Endothelial cell of umbilical vein (primary cell): ENCODE measurements around the gene SLC16A2.

Source experiments
- EZH2 ChIP-seq: IDR thresholded peaks from 2 replicates; pipeline ENCODE4 v1.6.1; 2012; ENCODE audit warnings: borderline replicate concordance, low read depth, mild to moderate bottlenecking, moderate library complexity, low read length, inconsistent platforms; ENCODE audit not compliant: severe bottlenecking
- MYC ChIP-seq: IDR thresholded peaks from one replicate; pipeline ENCODE4 v1.6.1; 2011; ENCODE audit warnings: mild to moderate bottlenecking, low read depth, low read length
- POLR2A ChIP-seq: IDR thresholded peaks from 2 replicates; pipeline ENCODE4 v1.6.1; 2012; ENCODE audit warnings: low read depth, mild to moderate bottlenecking, control low read depth, low read length
- TF ChIP-seq, protein P1 (sequence below), 2 donors: IDR thresholded peaks; 1 replicate in 1 of 2; 2 replicates in 1 of 2; pipeline ENCODE4 v1.5.1; 2011; ENCODE audit warnings: low read length in 2 of 2, mild to moderate bottlenecking in 2 of 2, moderate library complexity in 2 of 2, control low read depth in 1 of 2, inconsistent platforms in 1 of 2, low read depth in 1 of 2; ENCODE audit not compliant: insufficient read depth in 1 of 2; ENCODE audit errors: extremely low read depth in 1 of 2

DNA sequence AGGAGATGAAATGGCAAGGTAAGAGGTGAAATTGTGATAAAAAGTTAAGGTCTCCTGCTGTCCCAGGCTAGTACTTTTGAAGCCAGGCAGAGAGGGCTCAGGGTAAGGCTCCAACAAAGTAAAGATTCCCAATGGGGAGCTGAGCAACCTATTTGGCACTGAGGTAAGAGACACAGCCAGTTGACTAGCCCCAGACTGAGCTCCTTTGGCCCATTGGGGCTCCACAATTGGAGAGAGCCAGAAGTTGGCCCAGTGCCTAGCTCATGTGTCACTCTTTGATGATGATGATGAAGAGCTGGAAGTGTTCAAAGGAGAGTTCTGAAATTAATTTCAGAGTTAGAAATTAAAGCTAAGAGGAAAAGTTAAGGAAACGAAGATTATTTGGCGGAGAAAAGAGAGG lies 98.6 kb downstream of the SLC16A2 start:
- TF ChIP-seq, protein P1, sequence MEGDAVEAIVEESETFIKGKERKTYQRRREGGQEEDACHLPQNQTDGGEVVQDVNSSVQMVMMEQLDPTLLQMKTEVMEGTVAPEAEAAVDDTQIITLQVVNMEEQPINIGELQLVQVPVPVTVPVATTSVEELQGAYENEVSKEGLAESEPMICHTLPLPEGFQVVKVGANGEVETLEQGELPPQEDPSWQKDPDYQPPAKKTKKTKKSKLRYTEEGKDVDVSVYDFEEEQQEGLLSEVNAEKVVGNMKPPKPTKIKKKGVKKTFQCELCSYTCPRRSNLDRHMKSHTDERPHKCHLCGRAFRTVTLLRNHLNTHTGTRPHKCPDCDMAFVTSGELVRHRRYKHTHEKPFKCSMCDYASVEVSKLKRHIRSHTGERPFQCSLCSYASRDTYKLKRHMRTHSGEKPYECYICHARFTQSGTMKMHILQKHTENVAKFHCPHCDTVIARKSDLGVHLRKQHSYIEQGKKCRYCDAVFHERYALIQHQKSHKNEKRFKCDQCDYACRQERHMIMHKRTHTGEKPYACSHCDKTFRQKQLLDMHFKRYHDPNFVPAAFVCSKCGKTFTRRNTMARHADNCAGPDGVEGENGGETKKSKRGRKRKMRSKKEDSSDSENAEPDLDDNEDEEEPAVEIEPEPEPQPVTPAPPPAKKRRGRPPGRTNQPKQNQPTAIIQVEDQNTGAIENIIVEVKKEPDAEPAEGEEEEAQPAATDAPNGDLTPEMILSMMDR (IDR thresholded peaks at IDR 0.05; ENCODE audit: extremely low read depth in 1 of 2, insufficient read depth in 1 of 2, low read depth in 1 of 2, low read length in 2 of 2) = no peak
- no peak for TF ChIP-seq MYC
- no peak for TF ChIP-seq POLR2A
- TF ChIP-seq EZH2 = no peak
